GM23338 (cell line): Measurements from ENCODE around the gene ERICH3. TPM values are rescaled to one million over a fixed set of nuclear protein-coding genes. Genes with fewer than 3 reads are reported as not detected.

ENCODE experiments used
- ATAC-seq: fragments of 200-7000 bp; cut with Tn5 transposase; 3 replicates; pipeline ENCODE4 v1.9.1; 2020
- DNase-seq: peaks from one replicate; pipeline ENCODE4 v3.0.0-alpha.2; 2015; ENCODE audit warnings: low spot score
- H2AFZ ChIP-seq: fragments of 200-600 bp; sonication (generic); 2 replicates; pipeline ENCODE4 v1.8.0; 2016; ENCODE audit warnings: antibody characterized with exemption, mild to moderate bottlenecking, moderate library complexity
- H3F3A ChIP-seq: fragments of 200-600 bp; sonication (generic); replicated peaks from 2 replicates; pipeline ENCODE4 v1.8.0; 2017; ENCODE audit warnings: antibody characterized with exemption, mixed run types, low read depth
- H3K27ac ChIP-seq: fragments of 200-600 bp; sonication (generic); 2 replicates; pipeline ENCODE4 v1.6.1; 2016; ENCODE audit warnings: low read depth
- H3K27me3 ChIP-seq: fragments of 200-600 bp; sonication (generic); 2 replicates; pipeline ENCODE4 v1.8.0; 2016; ENCODE audit warnings: mild to moderate bottlenecking, mixed run types, moderate library complexity; ENCODE audit not compliant: insufficient read depth
- H3K36me3 ChIP-seq: fragments of 200-600 bp; sonication (generic); 2 replicates; pipeline ENCODE4 v1.8.0; 2016; ENCODE audit warnings: mild to moderate bottlenecking; ENCODE audit not compliant: insufficient read depth
- H3K4me1 ChIP-seq: fragments of 200-600 bp; sonication (generic); 2 replicates; pipeline ENCODE4 v1.8.0; 2016; ENCODE audit warnings: mild to moderate bottlenecking, moderate library complexity; ENCODE audit not compliant: insufficient read depth
- H3K4me2 ChIP-seq: fragments of 200-600 bp; sonication (generic); 2 replicates; pipeline ENCODE4 v1.7.1; 2017; ENCODE audit warnings: mixed run types
- H3K4me3 ChIP-seq: fragments of 200-600 bp; sonication (generic); 2 replicates; pipeline ENCODE4 v1.6.1; 2016; ENCODE audit warnings: mixed run types
- H3K79me2 ChIP-seq: fragments of 200-600 bp; sonication (generic); replicated peaks from 2 replicates; pipeline ENCODE4 v1.8.0; 2017; ENCODE audit warnings: mild to moderate bottlenecking; ENCODE audit not compliant: insufficient read depth
- H3K9me2 ChIP-seq: fragments of 200-600 bp; sonication (generic); 2 replicates; pipeline ENCODE4 v1.8.0; 2017; ENCODE audit not compliant: insufficient read depth
- H4K20me1 ChIP-seq: fragments of 200-600 bp; sonication (generic); replicated peaks from 2 replicates; pipeline ENCODE4 v1.8.0; 2017; ENCODE audit warnings: mild to moderate bottlenecking; ENCODE audit not compliant: insufficient read depth
- H3K27ac Mint-ChIP-seq: 2 replicates; pipeline ENCODE4 v1.8.0; 2020; ENCODE audit warnings: inconsistent platforms, mild to moderate bottlenecking, moderate library complexity, mixed read lengths
- H3K27me3 Mint-ChIP-seq: 3 replicates; pipeline ENCODE4 v1.8.0; 2022; ENCODE audit warnings: low read depth, mild to moderate bottlenecking, moderate library complexity, mixed read lengths, inconsistent platforms; ENCODE audit not compliant: insufficient read depth, poor library complexity
- H3K36me3 Mint-ChIP-seq: 3 replicates; pipeline ENCODE4 v1.8.0; 2021; ENCODE audit warnings: low read depth, mild to moderate bottlenecking, inconsistent platforms, moderate library complexity, mixed read lengths
- H3K4me1 Mint-ChIP-seq: 3 replicates; pipeline ENCODE4 v1.8.0; 2020; ENCODE audit warnings: mild to moderate bottlenecking, inconsistent platforms, mixed read lengths
- H3K4me3 Mint-ChIP-seq: 3 replicates; pipeline ENCODE4 v1.8.0; 2021; ENCODE audit warnings: moderate library complexity, mild to moderate bottlenecking, inconsistent platforms, mixed read lengths
- H3K9me3 Mint-ChIP-seq: 3 replicates; pipeline ENCODE4 v1.8.0; 2020; ENCODE audit warnings: moderate library complexity, mild to moderate bottlenecking, inconsistent platforms, mixed read lengths
- CREB1 ChIP-seq: fragments of 250-450 bp; sonication (Bioruptor Pico); IDR thresholded peaks from 2 replicates; pipeline ENCODE4 v1.5.0; 2020; ENCODE audit warnings: low read depth, mild to moderate bottlenecking, moderate library complexity
- EZH2 ChIP-seq: fragments of 200-600 bp; sonication (generic); IDR thresholded peaks from one replicate; pipeline ENCODE4 v1.8.0; 2017; ENCODE audit warnings: antibody characterized with exemption, mild to moderate bottlenecking, low read depth; ENCODE audit not compliant: unreplicated experiment
- EZH2phosphoT487 ChIP-seq: fragments of 200-600 bp; sonication (generic); IDR thresholded peaks from one replicate; pipeline ENCODE4 v1.8.1; 2018; ENCODE audit warnings: antibody characterized with exemption; ENCODE audit not compliant: unreplicated experiment
- JUNB ChIP-seq: IDR thresholded peaks from one replicate; pipeline ENCODE4 v1.6.1; 2016; ENCODE audit warnings: antibody characterized with exemption; ENCODE audit not compliant: unreplicated experiment
- NANOG ChIP-seq: IDR thresholded peaks from 2 replicates; pipeline ENCODE4 v1.6.1; 2016; ENCODE audit warnings: antibody characterized with exemption, borderline replicate concordance
- POLR2AphosphoS5 ChIP-seq: IDR thresholded peaks from 2 replicates; pipeline ENCODE4 v1.6.1; 2016; ENCODE audit warnings: antibody characterized with exemption, low read depth
- STAT1 ChIP-seq: IDR thresholded peaks from one replicate; pipeline ENCODE4 v1.6.1; 2016; ENCODE audit warnings: antibody characterized with exemption; ENCODE audit not compliant: unreplicated experiment
- ZNF114 ChIP-seq: fragments of 250-450 bp; sonication (Bioruptor Pico); IDR thresholded peaks from 2 replicates; pipeline ENCODE4 v1.5.0; 2020; ENCODE audit warnings: mild to moderate bottlenecking, moderate library complexity
- ZNF331 ChIP-seq: fragments of 250-450 bp; sonication (Bioruptor Pico); IDR thresholded peaks from 2 replicates; pipeline ENCODE4 v1.5.0; 2020; ENCODE audit warnings: low read depth, mild to moderate bottlenecking, moderate library complexity
- polyA plus RNA-seq: library from polyadenylated mRNA; unstranded; fragments of >200 nt; fragmentation: Nextera tagmentation; extraction: Ambion mirVana; gene quantifications from 2 replicates; pipeline ENCODE4 v1.2.1, GENCODE V29; 2016
- total RNA-seq: library from RNA; depleted of rRNA; stranded (reverse); fragments of >200 nt; shearing (Covaris generic); gene quantifications from 2 replicates; pipeline ENCODE4 v1.2.3, GENCODE V29; 2014
- TF ChIP-seq, protein P1 (sequence below), 2 experiments: fragments of 200-600 bp in 1 of 2; sonication (generic) in 1 of 2; conservative IDR thresholded peaks; 2 replicates each; pipeline versions ENCODE4 v1.5.1 to v1.6.1; 2016 to 2017; ENCODE audit warnings: antibody characterized with exemption in 2 of 2, low read depth in 2 of 2, mild to moderate bottlenecking in 2 of 2, moderate library complexity in 1 of 2
- TF ChIP-seq, protein P2 (sequence below): IDR thresholded peaks from one replicate; pipeline ENCODE4 v1.6.1; 2018; ENCODE audit warnings: antibody characterized with exemption; ENCODE audit not compliant: unreplicated experiment
- TF ChIP-seq, protein P3 (sequence below): IDR thresholded peaks from 2 replicates; pipeline ENCODE4 v1.6.1; 2016; ENCODE audit warnings: antibody characterized with exemption

ERICH3 gene
- total and polyA plus RNA-seq, 2 experiments from 2014 or later, result not detected

DNA sequence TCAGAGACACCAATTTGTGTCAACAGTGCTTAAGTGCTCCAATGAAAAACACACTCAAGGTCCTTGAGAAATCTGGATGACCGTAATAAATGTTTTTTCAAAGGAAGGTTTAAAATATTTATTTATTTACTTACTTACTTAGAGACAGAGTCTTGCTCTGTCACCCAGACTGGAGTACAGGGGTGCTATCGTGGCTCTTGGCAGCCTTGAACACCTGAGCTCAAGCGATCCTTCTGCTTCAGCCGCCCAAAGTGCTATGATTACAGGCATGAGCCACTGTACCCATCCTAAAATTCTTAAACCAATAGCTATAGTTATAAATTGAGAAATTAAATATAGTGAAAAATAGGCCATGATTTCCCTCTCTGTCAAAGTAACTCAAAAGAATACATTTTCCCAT is 17.3 kb upstream of the ERICH3 start (continued):
- TF ChIP-seq, protein P1, sequence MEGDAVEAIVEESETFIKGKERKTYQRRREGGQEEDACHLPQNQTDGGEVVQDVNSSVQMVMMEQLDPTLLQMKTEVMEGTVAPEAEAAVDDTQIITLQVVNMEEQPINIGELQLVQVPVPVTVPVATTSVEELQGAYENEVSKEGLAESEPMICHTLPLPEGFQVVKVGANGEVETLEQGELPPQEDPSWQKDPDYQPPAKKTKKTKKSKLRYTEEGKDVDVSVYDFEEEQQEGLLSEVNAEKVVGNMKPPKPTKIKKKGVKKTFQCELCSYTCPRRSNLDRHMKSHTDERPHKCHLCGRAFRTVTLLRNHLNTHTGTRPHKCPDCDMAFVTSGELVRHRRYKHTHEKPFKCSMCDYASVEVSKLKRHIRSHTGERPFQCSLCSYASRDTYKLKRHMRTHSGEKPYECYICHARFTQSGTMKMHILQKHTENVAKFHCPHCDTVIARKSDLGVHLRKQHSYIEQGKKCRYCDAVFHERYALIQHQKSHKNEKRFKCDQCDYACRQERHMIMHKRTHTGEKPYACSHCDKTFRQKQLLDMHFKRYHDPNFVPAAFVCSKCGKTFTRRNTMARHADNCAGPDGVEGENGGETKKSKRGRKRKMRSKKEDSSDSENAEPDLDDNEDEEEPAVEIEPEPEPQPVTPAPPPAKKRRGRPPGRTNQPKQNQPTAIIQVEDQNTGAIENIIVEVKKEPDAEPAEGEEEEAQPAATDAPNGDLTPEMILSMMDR (conservative IDR thresholded peaks at IDR 0.05; ENCODE audit: low read depth in 2 of 2), result no peak
- TF ChIP-seq EZH2, result no peak
- no peak for TF ChIP-seq ZNF331 (CRISPR knock-in tag)
- no peak for TF ChIP-seq NANOG

DNA sequence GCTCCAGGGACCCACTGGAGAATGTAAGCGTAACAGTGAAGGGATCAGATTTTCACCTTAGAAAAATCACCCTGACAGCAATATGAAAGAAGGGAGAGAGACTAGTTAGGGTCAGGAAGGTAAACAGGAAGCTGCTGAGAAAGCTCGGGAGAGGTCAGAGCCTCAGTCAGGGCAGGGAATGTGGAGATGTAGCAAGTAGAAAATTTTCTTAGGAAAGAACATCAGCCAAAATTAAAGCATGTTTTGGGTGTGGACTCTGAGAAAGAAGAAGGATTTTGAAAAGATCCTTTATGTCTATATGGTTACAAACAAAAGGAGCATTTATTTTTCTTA is 16.7 kb upstream of the ERICH3 start:
- DNase-seq (peak; percentile 40), ATAC-seq (peak; percentile 82)
- no peaks in the 10 kb centered on the region for H3K79me2 ChIP-seq
- H3K4me2 ChIP-seq, result no peak overlapping the region
- no peak overlapping the region for H3K27ac ChIP-seq
- Mint-ChIP-seq H3K4me1 (peaks cover 9% of the 10 kb centered on the region), H3K9me3 (no peaks in the 10 kb centered on the region), H3K27me3 (no peaks in the 10 kb centered on the region), H3K4me3 (no peak overlapping the region; the same call in 2 of the 3 replicates), H3K36me3 (no peaks in the 10 kb centered on the region), H3K27ac (peak overlapping the region; percentile 84)
- no peaks in the 10 kb centered on the region for H3K27me3 ChIP-seq
- no peak overlapping the region for H3K4me3 ChIP-seq
- H3F3A ChIP-seq, result no peaks in the 10 kb centered on the region
- H3K36me3 ChIP-seq, result no peaks in the 10 kb centered on the region
- H3K9me2 ChIP-seq, result no peaks in the 10 kb centered on the region
- H2AFZ ChIP-seq, result peak overlapping the region; percentile 5; the same call in 1 of the 2 replicates
- no peaks in the 10 kb centered on the region for H3K4me1 ChIP-seq
- H4K20me1 ChIP-seq, result no peaks in the 10 kb centered on the region
- TF ChIP-seq, protein P2, sequence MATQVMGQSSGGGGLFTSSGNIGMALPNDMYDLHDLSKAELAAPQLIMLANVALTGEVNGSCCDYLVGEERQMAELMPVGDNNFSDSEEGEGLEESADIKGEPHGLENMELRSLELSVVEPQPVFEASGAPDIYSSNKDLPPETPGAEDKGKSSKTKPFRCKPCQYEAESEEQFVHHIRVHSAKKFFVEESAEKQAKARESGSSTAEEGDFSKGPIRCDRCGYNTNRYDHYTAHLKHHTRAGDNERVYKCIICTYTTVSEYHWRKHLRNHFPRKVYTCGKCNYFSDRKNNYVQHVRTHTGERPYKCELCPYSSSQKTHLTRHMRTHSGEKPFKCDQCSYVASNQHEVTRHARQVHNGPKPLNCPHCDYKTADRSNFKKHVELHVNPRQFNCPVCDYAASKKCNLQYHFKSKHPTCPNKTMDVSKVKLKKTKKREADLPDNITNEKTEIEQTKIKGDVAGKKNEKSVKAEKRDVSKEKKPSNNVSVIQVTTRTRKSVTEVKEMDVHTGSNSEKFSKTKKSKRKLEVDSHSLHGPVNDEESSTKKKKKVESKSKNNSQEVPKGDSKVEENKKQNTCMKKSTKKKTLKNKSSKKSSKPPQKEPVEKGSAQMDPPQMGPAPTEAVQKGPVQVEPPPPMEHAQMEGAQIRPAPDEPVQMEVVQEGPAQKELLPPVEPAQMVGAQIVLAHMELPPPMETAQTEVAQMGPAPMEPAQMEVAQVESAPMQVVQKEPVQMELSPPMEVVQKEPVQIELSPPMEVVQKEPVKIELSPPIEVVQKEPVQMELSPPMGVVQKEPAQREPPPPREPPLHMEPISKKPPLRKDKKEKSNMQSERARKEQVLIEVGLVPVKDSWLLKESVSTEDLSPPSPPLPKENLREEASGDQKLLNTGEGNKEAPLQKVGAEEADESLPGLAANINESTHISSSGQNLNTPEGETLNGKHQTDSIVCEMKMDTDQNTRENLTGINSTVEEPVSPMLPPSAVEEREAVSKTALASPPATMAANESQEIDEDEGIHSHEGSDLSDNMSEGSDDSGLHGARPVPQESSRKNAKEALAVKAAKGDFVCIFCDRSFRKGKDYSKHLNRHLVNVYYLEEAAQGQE, result no peak
- TF ChIP-seq STAT1, result no peak
- no peak for TF ChIP-seq EZH2phosphoT487
- no peak for TF ChIP-seq CREB1 (CRISPR knock-in tag)
- TF ChIP-seq ZNF114 (CRISPR knock-in tag), result no peak
- TF ChIP-seq ZNF331 (CRISPR knock-in tag), result no peak
- no peak for TF ChIP-seq POLR2AphosphoS5
- no peak for TF ChIP-seq JUNB
- no peak for TF ChIP-seq NANOG
- TF ChIP-seq, protein P1 (conservative IDR thresholded peaks at IDR 0.05; ENCODE audit: low read depth in 2 of 2), result no peak
- TF ChIP-seq EZH2, result no peak
- TF ChIP-seq, protein P3, sequence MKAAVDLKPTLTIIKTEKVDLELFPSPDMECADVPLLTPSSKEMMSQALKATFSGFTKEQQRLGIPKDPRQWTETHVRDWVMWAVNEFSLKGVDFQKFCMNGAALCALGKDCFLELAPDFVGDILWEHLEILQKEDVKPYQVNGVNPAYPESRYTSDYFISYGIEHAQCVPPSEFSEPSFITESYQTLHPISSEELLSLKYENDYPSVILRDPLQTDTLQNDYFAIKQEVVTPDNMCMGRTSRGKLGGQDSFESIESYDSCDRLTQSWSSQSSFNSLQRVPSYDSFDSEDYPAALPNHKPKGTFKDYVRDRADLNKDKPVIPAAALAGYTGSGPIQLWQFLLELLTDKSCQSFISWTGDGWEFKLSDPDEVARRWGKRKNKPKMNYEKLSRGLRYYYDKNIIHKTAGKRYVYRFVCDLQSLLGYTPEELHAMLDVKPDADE, result no peak
